ENCODE results near the gene ISM1. TPM values are rescaled to one million over a fixed set of nuclear protein-coding genes. Genes with fewer than 3 reads are reported as not detected.

ISM1 gene
- total and polyA plus RNA-seq, 2 donors (not counting 1 experiment from before 2014, with no cell fraction given): 0.10 to 0.17 TPM

DNA sequence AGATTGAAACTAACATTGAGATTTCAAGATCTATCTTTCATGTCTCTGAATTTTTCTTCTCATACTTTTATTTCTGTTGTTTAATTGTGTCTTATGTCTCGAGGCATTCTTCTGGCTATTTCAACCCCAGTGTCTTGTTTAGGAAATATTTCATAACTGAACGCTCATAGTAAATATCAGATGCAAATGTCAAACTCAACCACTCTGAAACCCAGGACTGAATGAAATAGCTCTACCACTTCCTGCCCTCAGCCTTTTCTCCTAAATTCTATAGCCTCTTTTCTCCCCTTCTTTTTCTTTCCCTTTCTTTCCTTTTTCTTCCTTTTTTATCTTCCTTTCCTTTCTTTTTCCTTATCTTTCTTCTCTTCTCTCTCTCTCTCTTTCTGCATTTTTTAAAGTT, 7.7 kb downstream of the ISM1 start:
- no peak overlapping the region for H3K4me2 ChIP-seq (ENCODE audit: extremely low read depth, insufficient read depth, low read length)
- no peaks in the 10 kb centered on the region for H3K36me3 ChIP-seq (ENCODE audit: control insufficient read depth, insufficient read depth, low read length)
- H3K79me2 ChIP-seq (ENCODE audit: control insufficient read depth, insufficient read depth, low read length): no peaks in the 10 kb centered on the region
- H3K4me1 ChIP-seq (ENCODE audit: control insufficient read depth, extremely low read depth, insufficient read depth, low read length): no peaks in the 10 kb centered on the region
- no peaks in the 10 kb centered on the region for H3K9me3 ChIP-seq (ENCODE audit: control insufficient read depth, insufficient read depth, low read depth, low read length)
- H4K20me1 ChIP-seq (ENCODE audit: control insufficient read depth, extremely low read depth, insufficient read depth, low read length): no peaks in the 10 kb centered on the region
- H2AFZ ChIP-seq (ENCODE audit: low read length): no peak overlapping the region
- H3K27ac ChIP-seq (ENCODE audit: insufficient read depth, low read length): no peak overlapping the region
- TF ChIP-seq CTCF (conservative IDR thresholded peaks at IDR 0.05 in 1 of 2, IDR thresholded peaks at IDR 0.05 in 1 of 2; ENCODE audit: low read depth in 1 of 2, low read length in 2 of 2): no peak
- no peak for TF ChIP-seq EZH2 (IDR thresholded peaks at IDR 0.05; ENCODE audit: low read length, missing control alignments)
- peaks cover 2% of the 10 kb centered on the region for H3K27me3 ChIP-seq (ENCODE audit: control insufficient read depth, insufficient read depth, low read length)
- DNase-seq (ENCODE audit: low read depth in 2 of 2): no peak
- no peak overlapping the region for H3K9ac ChIP-seq (ENCODE audit: insufficient read depth, low read length)
- H3K4me3 ChIP-seq (replicated peaks in 1 of 4; ENCODE audit: control extremely low read depth in 1 of 4, insufficient read depth in 1 of 4, low read depth in 3 of 4, low read length in 4 of 4): no peak overlapping the region

- Histone ChIP-seq H3K79me2 (ENCODE audit: control insufficient read depth, insufficient read depth, low read length) (no peaks in the 10 kb centered on the region), H3K27ac (ENCODE audit: insufficient read depth, low read length) (no peak overlapping the region)
Observed at GRCh38 chr20:13229538-13229937, 8.5 kb downstream of the ISM1 start.

DNA sequence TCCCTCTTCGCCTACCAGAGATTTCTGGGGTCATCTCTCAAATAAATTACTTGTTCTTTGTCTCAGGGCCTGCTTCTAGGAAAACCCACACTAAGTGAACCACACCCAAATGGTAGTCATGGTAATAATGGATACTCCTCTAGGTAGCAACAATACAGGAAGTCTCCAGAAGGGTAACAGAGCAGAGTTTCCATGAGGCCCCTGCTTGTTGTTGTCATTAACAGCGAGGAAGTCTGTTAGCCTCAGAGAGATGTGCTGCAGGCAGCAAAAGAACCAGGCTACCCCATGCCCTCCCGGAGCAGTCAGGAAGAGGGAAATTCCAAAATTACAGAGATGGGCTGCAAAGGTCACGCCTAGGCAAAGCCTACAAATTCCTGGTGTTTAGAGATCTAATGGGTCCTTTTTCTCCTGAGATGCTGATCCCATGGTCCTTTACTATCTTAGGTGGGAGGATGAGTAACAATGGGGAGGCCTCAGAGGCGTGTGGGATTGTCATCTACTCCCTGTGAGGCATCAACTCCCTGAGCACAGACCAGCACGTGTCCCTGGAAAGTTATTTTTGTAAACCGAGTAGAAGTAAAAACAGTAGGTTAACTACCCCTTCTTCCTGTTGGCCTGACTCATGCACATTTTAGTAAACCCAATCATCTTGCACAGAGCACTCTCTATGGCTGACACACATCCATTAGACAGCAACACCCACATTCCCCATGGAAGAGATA, 10.1 kb downstream of the ISM1 start:
- Histone ChIP-seq H3K27ac (ENCODE audit: insufficient read depth, low read length) (no peak overlapping the region), H4K20me1 (ENCODE audit: control insufficient read depth, extremely low read depth, insufficient read depth, low read length) (no peaks in the 10 kb centered on the region), H3K4me2 (ENCODE audit: extremely low read depth, insufficient read depth, low read length) (no peak overlapping the region), H3K36me3 (ENCODE audit: control insufficient read depth, insufficient read depth, low read length) (no peaks in the 10 kb centered on the region), H2AFZ (ENCODE audit: low read length) (no peak overlapping the region), H3K27me3 (ENCODE audit: control insufficient read depth, insufficient read depth, low read length) (no peaks in the 10 kb centered on the region), H3K4me3 (replicated peaks in 1 of 4; ENCODE audit: control extremely low read depth in 1 of 4, insufficient read depth in 1 of 4, low read depth in 3 of 4, low read length in 4 of 4) (no peak overlapping the region), H3K4me1 (ENCODE audit: control insufficient read depth, extremely low read depth, insufficient read depth, low read length) (no peaks in the 10 kb centered on the region), H3K9ac (ENCODE audit: insufficient read depth, low read length) (no peak overlapping the region), H3K9me3 (ENCODE audit: control insufficient read depth, insufficient read depth, low read depth, low read length) (no peaks in the 10 kb centered on the region), H3K79me2 (ENCODE audit: control insufficient read depth, insufficient read depth, low read length) (no peaks in the 10 kb centered on the region)
- TF ChIP-seq EZH2 (IDR thresholded peaks at IDR 0.05; ENCODE audit: low read length, missing control alignments) (no peak), CTCF (conservative IDR thresholded peaks at IDR 0.05 in 1 of 2, IDR thresholded peaks at IDR 0.05 in 1 of 2; ENCODE audit: low read depth in 1 of 2, low read length in 2 of 2) (no peak)
- peak in 1 of 2 donors; percentile 1 for DNase-seq (ENCODE audit: low read depth in 2 of 2)

More at GRCh38 chr20:13229538-13229937, 8.5 kb downstream of the ISM1 start:
- H3K9me3 ChIP-seq (ENCODE audit: control insufficient read depth, insufficient read depth, low read depth, low read length): no peaks in the 10 kb centered on the region
- no peak overlapping the region for H3K9ac ChIP-seq (ENCODE audit: insufficient read depth, low read length)
- DNase-seq (ENCODE audit: low read depth in 2 of 2): no peak
- no peak for TF ChIP-seq EZH2 (IDR thresholded peaks at IDR 0.05; ENCODE audit: low read length, missing control alignments)
- no peak for TF ChIP-seq CTCF (conservative IDR thresholded peaks at IDR 0.05 in 1 of 2, IDR thresholded peaks at IDR 0.05 in 1 of 2; ENCODE audit: low read depth in 1 of 2, low read length in 2 of 2)
- no peaks in the 10 kb centered on the region for H4K20me1 ChIP-seq (ENCODE audit: control insufficient read depth, extremely low read depth, insufficient read depth, low read length)
- H3K4me1 ChIP-seq (ENCODE audit: control insufficient read depth, extremely low read depth, insufficient read depth, low read length): no peaks in the 10 kb centered on the region
- H2AFZ ChIP-seq (ENCODE audit: low read length): no peak overlapping the region
- no peaks in the 10 kb centered on the region for H3K27me3 ChIP-seq (ENCODE audit: control insufficient read depth, insufficient read depth, low read length)
- no peaks in the 10 kb centered on the region for H3K36me3 ChIP-seq (ENCODE audit: control insufficient read depth, insufficient read depth, low read length)
- H3K4me2 ChIP-seq (ENCODE audit: extremely low read depth, insufficient read depth, low read length): no peak overlapping the region
- H3K4me3 ChIP-seq (replicated peaks in 1 of 4; ENCODE audit: control extremely low read depth in 1 of 4, insufficient read depth in 1 of 4, low read depth in 3 of 4, low read length in 4 of 4): no peak overlapping the region
